ENCODE data around the gene PACRG.

DNA sequence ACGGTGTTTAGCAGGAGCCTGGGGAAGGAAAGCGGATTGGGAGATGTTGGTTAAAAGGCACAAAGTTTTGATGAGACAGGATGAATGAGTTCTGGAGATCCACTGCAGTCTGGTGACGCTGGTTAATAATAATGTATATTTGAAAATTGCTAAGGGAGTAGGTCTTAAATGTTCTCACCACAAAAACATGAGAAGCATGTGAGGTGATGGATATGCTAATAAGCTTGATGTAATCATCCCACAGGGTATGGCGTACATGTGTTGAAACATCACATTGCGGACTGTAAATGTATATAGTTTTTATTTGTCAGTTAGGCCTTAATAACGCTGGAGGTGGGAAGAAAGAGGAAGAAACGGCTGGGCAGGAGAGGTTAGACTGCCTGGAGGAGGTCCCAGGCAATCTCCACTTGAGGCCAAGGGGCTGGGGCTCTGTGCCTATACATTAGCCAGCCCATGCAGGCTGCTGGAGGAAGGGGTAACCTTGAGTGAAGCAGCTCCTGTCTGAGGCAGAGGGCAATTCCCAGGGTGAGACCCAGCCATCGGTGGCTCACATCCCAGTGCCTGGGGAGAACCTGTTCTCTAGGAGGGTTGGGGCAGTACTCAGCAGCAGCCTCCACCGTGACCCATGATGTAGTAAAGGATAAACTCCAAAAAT lies 498.5 kb downstream of the PACRG start:
- no peak for TF ChIP-seq POLR2A (IDR thresholded peaks at IDR 0.05)
- TF ChIP-seq, protein P1, sequence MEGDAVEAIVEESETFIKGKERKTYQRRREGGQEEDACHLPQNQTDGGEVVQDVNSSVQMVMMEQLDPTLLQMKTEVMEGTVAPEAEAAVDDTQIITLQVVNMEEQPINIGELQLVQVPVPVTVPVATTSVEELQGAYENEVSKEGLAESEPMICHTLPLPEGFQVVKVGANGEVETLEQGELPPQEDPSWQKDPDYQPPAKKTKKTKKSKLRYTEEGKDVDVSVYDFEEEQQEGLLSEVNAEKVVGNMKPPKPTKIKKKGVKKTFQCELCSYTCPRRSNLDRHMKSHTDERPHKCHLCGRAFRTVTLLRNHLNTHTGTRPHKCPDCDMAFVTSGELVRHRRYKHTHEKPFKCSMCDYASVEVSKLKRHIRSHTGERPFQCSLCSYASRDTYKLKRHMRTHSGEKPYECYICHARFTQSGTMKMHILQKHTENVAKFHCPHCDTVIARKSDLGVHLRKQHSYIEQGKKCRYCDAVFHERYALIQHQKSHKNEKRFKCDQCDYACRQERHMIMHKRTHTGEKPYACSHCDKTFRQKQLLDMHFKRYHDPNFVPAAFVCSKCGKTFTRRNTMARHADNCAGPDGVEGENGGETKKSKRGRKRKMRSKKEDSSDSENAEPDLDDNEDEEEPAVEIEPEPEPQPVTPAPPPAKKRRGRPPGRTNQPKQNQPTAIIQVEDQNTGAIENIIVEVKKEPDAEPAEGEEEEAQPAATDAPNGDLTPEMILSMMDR (IDR thresholded peaks at IDR 0.05) = no peak
